ENCODE data around the gene CLDN24. TPM values are rescaled to one million over a fixed set of nuclear protein-coding genes. Genes with fewer than 3 reads are reported as not detected.

The CLDN24 gene
- total RNA-seq, 1 donor from 2014 or later, result not detected

- DNase-seq, result no peak
Observed at GRCh38 chr4:183272384-183272783, 49.8 kb downstream of the CLDN24 start.

Other genes starting within 250 kb of the CLDN24 start
- gene WWC2, start 223.2 kb downstream of the CLDN24 start, total RNA-seq, result 31.3 and 43.8 TPM in 2 replicates
- gene CLDN22, start 2.1 kb downstream of the CLDN24 start, total RNA-seq, result not detected in 2 replicates
- 17.1 and 18.4 TPM in 2 replicates for gene CDKN2AIP, start 122.2 kb upstream of the CLDN24 start, total RNA-seq
- gene ING2, start 182.6 kb upstream of the CLDN24 start, total RNA-seq, result 4.3 and 7.7 TPM in 2 replicates

All from dermis blood vessel endothelial cell (primary cell).